GM21447 (cell line): Measurements from ENCODE around the gene BRMS1L.

ENCODE experiments used
- ATAC-seq: cut with Tn5 transposase; IDR thresholded peaks from one replicate; pipeline ENCODE4 v1.9.1; 2021; ENCODE audit not compliant: unreplicated experiment

Gene BRMS1L

GRCh38 chr14:35865611-35866324 is 39.6 kb downstream of the BRMS1L start:
- ATAC-seq, result no peak

GRCh38 chr14:35866595-35867279 is 40.6 kb downstream of the BRMS1L start:
- no peak for ATAC-seq

- ATAC-seq, result no peak
Observed at GRCh38 chr14:35867280-35867629, 41.1 kb downstream of the BRMS1L start.

- no peak for ATAC-seq
Observed at GRCh38 chr14:35875296-35875695, 49.2 kb downstream of the BRMS1L start.

GRCh38 chr14:35877276-35877675 is 51.1 kb downstream of the BRMS1L start:
- ATAC-seq, result no peak

- no peak for ATAC-seq
Observed at GRCh38 chr14:35878272-35879150, 52.4 kb downstream of the BRMS1L start.

- no peak for ATAC-seq
Observed at GRCh38 chr14:35879151-35879648, 53.1 kb downstream of the BRMS1L start.

- ATAC-seq, result no peak
Observed at GRCh38 chr14:35879654-35880249, 53.6 kb downstream of the BRMS1L start.

- ATAC-seq, result no peak
Observed at GRCh38 chr14:35881280-35881679, 55.1 kb downstream of the BRMS1L start.

GRCh38 chr14:35883677-35884293 is 57.6 kb downstream of the BRMS1L start:
- ATAC-seq, result no peak

- no peak for ATAC-seq
Observed at GRCh38 chr14:35890308-35890707, 64.2 kb downstream of the BRMS1L start.

- ATAC-seq, result no peak
Observed at GRCh38 chr14:35895256-35895655, 69.1 kb downstream of the BRMS1L start.

GRCh38 chr14:35897616-35898111 is 71.5 kb downstream of the BRMS1L start:
- ATAC-seq, result no peak

GRCh38 chr14:35898217-35898775 is 72.2 kb downstream of the BRMS1L start:
- no peak for ATAC-seq

- ATAC-seq, result no peak
Observed at GRCh38 chr14:35900741-35901140, 74.6 kb downstream of the BRMS1L start.

- no peak for ATAC-seq
Observed at GRCh38 chr14:35909665-35910064, 83.5 kb downstream of the BRMS1L start.

- no peak for ATAC-seq
Observed at GRCh38 chr14:35910191-35910590, 84.1 kb downstream of the BRMS1L start.

- ATAC-seq, result no peak
Observed at GRCh38 chr14:35911097-35911496, 85.0 kb downstream of the BRMS1L start.

- no peak for ATAC-seq
Observed at GRCh38 chr14:35915185-35915584, 89.0 kb downstream of the BRMS1L start.

GRCh38 chr14:35915775-35916174 is 89.6 kb downstream of the BRMS1L start:
- no peak for ATAC-seq
